COR-L47 (cell line): ENCODE data around the gene SKP2.

Source experiments
- DNase-seq: peaks from one replicate; lab custom pipeline; 2025; lab: John Stamatoyannopoulos, UW

The SKP2 gene

GRCh38 chr5:36200513-36200912 lies 48.6 kb downstream of the SKP2 start:
- DNase-seq: no peak

- DNase-seq: no peak
These were observed 50.6 kb downstream of the SKP2 start for GRCh38 chr5:36202521-36202961.

GRCh38 chr5:36205329-36205728 lies 53.4 kb downstream of the SKP2 start:
- no peak for DNase-seq

GRCh38 chr5:36206913-36207312 lies 55.0 kb downstream of the SKP2 start:
- no peak for DNase-seq

GRCh38 chr5:36208786-36209185 lies 56.9 kb downstream of the SKP2 start:
- DNase-seq: no peak

- no peak for DNase-seq
These were observed 57.8 kb downstream of the SKP2 start for GRCh38 chr5:36209664-36210063.

GRCh38 chr5:36214436-36214835 lies 62.5 kb downstream of the SKP2 start:
- DNase-seq: no peak

- DNase-seq: no peak
These were observed 64.0 kb downstream of the SKP2 start for GRCh38 chr5:36215910-36216309.

GRCh38 chr5:36217567-36217966 lies 65.7 kb downstream of the SKP2 start:
- no peak for DNase-seq

GRCh38 chr5:36217988-36218387 lies 66.1 kb downstream of the SKP2 start:
- no peak for DNase-seq

- no peak for DNase-seq
These were observed 70.7 kb downstream of the SKP2 start for GRCh38 chr5:36222620-36223019.

GRCh38 chr5:36227046-36227445 lies 75.1 kb downstream of the SKP2 start:
- DNase-seq: no peak

- DNase-seq: no peak
These were observed 76.6 kb downstream of the SKP2 start for GRCh38 chr5:36228505-36228904.

GRCh38 chr5:36230151-36230790 lies 78.4 kb downstream of the SKP2 start:
- no peak for DNase-seq

GRCh38 chr5:36232533-36232932 lies 80.6 kb downstream of the SKP2 start:
- no peak for DNase-seq
